ENCODE measurements around the gene GOPC.

DNA sequence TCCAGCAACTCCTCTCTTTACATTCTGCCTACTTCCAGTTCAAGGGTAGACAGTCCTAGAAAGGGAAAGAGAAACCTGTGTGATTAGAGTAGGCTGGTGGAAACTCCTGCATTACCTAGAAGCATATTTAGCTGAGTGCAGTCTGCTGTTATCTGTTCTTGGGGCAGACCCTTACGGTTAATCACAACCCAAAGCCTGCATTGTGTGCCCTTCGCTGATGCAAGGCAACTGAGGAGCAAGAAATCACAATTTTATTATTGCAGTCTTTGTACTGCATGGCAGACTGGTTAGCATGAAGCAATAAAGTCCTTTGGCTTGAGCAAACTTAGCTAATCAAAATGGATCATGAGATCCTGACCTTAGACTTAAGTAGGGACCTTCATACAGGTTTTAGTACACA lies 1.5 kb upstream of the GOPC start:
- TF ChIP-seq EZH2 (IDR thresholded peaks at IDR 0.05; ENCODE audit: borderline replicate concordance, insufficient read depth, low read length, poor library complexity, severe bottlenecking), result no peak
- no peak for TF ChIP-seq MXI1 (conservative IDR thresholded peaks at IDR 0.05; ENCODE audit: poor library complexity, severe bottlenecking)
- TF ChIP-seq, protein P1, sequence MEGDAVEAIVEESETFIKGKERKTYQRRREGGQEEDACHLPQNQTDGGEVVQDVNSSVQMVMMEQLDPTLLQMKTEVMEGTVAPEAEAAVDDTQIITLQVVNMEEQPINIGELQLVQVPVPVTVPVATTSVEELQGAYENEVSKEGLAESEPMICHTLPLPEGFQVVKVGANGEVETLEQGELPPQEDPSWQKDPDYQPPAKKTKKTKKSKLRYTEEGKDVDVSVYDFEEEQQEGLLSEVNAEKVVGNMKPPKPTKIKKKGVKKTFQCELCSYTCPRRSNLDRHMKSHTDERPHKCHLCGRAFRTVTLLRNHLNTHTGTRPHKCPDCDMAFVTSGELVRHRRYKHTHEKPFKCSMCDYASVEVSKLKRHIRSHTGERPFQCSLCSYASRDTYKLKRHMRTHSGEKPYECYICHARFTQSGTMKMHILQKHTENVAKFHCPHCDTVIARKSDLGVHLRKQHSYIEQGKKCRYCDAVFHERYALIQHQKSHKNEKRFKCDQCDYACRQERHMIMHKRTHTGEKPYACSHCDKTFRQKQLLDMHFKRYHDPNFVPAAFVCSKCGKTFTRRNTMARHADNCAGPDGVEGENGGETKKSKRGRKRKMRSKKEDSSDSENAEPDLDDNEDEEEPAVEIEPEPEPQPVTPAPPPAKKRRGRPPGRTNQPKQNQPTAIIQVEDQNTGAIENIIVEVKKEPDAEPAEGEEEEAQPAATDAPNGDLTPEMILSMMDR (IDR thresholded peaks at IDR 0.05; ENCODE audit: poor library complexity, severe bottlenecking), result no peak
- TF ChIP-seq, protein P2, sequence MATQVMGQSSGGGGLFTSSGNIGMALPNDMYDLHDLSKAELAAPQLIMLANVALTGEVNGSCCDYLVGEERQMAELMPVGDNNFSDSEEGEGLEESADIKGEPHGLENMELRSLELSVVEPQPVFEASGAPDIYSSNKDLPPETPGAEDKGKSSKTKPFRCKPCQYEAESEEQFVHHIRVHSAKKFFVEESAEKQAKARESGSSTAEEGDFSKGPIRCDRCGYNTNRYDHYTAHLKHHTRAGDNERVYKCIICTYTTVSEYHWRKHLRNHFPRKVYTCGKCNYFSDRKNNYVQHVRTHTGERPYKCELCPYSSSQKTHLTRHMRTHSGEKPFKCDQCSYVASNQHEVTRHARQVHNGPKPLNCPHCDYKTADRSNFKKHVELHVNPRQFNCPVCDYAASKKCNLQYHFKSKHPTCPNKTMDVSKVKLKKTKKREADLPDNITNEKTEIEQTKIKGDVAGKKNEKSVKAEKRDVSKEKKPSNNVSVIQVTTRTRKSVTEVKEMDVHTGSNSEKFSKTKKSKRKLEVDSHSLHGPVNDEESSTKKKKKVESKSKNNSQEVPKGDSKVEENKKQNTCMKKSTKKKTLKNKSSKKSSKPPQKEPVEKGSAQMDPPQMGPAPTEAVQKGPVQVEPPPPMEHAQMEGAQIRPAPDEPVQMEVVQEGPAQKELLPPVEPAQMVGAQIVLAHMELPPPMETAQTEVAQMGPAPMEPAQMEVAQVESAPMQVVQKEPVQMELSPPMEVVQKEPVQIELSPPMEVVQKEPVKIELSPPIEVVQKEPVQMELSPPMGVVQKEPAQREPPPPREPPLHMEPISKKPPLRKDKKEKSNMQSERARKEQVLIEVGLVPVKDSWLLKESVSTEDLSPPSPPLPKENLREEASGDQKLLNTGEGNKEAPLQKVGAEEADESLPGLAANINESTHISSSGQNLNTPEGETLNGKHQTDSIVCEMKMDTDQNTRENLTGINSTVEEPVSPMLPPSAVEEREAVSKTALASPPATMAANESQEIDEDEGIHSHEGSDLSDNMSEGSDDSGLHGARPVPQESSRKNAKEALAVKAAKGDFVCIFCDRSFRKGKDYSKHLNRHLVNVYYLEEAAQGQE (IDR thresholded peaks at IDR 0.05; ENCODE audit: borderline replicate concordance), result no peak
- no peak for TF ChIP-seq RAD21 (conservative IDR thresholded peaks at IDR 0.05)
- TF ChIP-seq POLR2AphosphoS5 (IDR thresholded peaks at IDR 0.05), result no peak
- TF ChIP-seq SMC3 (conservative IDR thresholded peaks at IDR 0.05; ENCODE audit: poor library complexity), result no peak
